GM19023 (cell line): ENCODE measurements around the gene SLC5A2.
A peak's percentile ranks its signal among the peaks of the same experiment; 100 is the strongest.
"Not testable (repeated sequence)": the region's sequence is repeated elsewhere in the genome, so short reads cannot be mapped to it uniquely, and the experiment has no call there.

Source experiments
- ATAC-seq: cut with Tn5 transposase; IDR thresholded peaks from one replicate; pipeline ENCODE4 v1.9.1; 2021; ENCODE audit warnings: mild to moderate bottlenecking, moderate library complexity; ENCODE audit not compliant: unreplicated experiment

SLC5A2 gene

GRCh38 chr16:31474773-31475738, 7.9 kb upstream of the SLC5A2 start:
- ATAC-seq = no peak

GRCh38 chr16:31475946-31476302, 7.0 kb upstream of the SLC5A2 start:
- no peak for ATAC-seq

DNA sequence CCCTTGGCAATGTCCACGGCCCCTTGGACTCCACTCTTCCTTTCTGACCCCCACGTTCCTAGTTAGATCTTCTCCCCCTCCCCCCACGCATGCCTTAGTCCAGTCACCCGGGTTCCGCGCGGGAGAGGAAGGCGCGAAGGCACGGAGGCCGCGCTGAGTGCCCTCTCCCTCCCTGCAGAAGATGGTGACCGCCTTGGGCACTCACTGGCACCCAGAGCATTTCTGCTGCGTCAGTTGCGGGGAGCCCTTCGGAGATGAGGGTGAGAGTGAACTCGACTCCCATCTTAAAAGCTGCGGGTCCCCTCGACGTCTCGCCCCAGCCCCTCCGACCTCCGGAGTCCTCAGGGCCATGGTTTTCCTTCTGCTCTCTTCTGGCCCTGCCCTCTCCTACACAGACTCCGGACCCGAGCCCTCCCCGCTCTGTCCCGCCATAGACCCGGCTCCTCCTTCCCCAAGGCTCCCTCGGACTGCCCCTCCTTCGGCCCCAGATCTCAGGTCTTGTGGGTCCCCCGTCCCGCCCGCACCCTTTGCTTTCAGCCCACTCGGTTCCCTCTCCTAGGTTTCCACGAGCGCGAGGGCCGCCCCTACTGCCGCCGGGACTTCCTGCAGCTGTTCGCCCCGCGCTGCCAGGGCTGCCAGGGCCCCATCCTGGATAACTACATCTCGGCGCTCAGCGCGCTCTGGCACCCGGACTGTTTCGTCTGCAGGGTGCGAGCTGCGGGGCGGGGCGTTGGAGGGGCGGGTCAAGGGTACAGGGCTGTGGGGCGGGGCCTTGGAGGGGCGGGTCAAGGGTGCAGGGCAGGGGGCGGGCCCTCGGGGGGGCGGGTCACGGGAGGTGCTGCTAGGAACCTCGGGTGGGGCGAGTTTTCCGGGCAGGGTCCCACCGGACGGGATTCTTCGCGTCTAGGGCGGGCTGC, 6.4 kb upstream of the SLC5A2 start:
- peak; percentile 38 for ATAC-seq

GRCh38 chr16:31477220-31478216, 5.4 kb upstream of the SLC5A2 start:
- ATAC-seq = peak; percentile 28

GRCh38 chr16:31478956-31479355, 4.0 kb upstream of the SLC5A2 start:
- ATAC-seq = no peak

GRCh38 chr16:31479751-31480150, 3.2 kb upstream of the SLC5A2 start:
- ATAC-seq = no peak

DNA sequence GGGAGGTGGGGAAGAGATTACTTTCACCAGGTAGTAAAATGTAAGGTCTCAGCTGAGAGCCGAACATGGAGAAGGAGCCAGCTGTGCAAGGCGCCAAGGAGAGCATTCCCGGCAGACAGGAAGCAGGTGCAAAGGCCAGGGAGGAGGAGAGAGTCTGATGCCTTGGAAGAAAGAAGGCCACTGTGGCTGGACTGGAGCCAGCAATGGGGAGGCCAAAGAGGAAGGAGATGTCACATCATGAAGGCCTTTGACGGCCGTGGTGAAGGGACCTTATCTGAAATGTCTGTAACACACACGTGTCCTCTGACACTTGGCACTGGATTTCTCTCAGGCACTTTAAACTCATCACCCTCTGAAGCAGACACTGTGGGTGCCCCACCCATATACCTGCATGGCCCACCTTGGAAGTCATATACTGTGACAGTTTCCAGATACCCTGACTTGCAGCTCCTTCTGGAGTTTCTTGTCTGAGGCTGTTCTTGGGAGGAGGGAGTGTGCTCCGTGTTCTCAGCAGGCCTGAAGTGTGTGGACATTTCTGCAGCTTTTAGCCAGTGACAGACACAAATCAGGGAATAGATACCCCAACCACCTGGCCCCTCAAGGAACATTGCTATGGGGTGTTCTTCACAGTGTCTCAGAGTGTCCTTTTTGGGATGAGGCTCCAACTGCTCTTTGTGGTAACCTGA, 1.9 kb upstream of the SLC5A2 start:
- no peak for ATAC-seq

DNA sequence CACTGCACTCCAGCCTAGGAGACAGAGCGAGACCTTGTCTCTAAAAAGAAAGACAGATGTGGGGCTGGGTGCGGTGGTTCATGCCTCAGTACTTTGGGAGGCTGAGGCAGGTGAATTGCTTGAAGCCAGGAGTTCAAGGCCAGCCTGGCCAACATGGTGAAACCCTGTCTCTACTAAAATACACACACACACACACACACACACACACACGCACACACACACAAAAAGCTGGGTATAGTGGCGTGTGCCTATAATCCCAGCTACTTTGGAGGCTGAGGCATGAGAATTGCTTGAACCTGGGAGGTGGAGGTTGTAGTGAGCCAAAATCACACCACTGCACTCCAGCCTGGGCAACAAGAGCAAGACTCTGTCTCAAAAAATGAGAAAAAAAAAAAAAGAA, 1.1 kb downstream of the SLC5A2 start:
- ATAC-seq = not testable (repeated sequence)

DNA sequence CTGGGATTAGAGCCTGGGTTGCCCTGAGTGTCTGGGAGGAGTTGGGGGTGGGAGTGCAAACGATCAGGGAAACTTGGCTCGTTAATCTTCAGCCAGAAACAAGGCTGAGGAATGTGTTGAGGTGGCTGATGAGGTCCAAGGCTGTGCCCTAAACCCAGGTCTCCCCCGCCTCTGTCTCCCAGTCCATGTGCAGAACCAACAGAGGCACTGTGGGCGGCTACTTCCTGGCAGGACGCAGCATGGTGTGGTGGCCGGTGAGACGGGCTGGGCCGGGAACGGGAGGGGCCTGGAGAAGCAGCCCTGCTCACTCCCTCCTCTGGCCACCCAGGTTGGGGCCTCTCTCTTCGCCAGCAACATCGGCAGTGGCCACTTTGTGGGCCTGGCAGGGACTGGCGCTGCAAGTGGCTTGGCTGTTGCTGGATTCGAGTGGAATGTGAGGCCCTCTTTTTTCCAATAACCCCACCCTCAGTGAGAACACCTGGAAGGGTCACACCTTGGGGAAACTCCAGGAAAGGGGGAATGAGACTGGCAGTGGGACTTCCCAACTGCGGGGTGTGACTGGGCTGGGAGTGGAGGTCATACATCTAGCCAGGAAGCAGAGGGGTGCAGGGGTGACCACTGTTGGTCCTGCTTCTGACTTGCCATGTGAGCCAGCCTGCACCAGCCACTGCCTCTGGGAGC, 1.7 kb downstream of the SLC5A2 start:
- ATAC-seq = no peak

DNA sequence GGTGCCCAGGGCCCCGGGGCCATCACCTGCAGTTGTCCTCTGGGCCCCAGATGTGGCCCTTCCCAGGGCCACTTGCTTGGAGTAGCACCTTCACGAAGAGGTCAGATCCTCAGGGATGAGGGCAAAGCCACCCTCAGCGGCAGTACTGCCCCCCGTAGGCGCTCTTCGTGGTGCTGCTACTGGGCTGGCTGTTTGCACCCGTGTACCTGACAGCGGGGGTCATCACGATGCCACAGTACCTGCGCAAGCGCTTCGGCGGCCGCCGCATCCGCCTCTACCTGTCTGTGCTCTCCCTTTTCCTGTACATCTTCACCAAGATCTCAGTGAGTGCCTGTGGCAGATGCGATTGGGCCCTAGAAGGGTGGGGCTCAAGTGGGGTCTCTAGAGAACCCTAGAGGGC, 2.6 kb downstream of the SLC5A2 start:
- no peak for ATAC-seq

DNA sequence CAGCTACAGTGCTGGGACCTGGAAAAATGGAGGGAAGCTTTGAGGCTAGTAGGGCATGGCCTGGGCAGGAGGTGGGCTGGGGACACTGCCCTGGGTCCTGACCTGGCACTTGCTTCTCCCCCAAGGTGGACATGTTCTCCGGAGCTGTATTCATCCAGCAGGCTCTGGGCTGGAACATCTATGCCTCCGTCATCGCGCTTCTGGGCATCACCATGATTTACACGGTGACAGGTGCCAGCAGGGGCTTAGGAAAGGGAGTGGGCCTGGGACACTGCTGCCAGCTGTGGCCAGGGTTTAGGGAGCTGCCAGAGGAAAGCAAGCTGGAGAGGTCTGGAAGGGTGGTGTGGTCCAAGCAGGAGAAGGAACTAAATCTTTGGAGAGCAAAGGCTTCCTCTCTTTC, 3.1 kb downstream of the SLC5A2 start:
- ATAC-seq = no peak

DNA sequence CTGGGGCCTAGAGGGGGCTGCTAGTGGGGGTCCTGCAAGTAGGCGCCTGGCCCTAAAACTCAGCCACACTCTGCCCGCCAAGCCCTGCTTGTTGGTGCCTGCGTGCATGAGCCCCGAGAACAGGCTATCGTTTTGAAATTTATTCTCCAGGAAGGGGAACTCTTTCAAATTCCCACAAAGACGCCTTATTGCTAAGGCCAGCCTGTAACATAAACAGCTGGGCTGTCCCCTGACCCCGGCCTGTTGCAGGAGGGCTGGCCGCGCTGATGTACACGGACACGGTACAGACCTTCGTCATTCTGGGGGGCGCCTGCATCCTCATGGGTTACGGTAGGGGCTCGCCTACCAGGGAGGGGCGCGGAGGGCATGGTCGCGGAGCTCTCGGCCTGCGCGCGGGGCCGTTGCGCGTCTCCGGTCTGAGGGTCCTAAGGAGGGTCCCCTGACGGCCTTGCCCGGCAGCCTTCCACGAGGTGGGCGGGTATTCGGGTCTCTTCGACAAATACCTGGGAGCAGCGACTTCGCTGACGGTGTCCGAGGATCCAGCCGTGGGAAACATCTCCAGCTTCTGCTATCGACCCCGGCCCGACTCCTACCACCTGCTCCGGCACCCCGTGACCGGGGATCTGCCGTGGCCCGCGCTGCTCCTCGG, 4.3 kb downstream of the SLC5A2 start:
- ATAC-seq = peak; percentile 3

DNA sequence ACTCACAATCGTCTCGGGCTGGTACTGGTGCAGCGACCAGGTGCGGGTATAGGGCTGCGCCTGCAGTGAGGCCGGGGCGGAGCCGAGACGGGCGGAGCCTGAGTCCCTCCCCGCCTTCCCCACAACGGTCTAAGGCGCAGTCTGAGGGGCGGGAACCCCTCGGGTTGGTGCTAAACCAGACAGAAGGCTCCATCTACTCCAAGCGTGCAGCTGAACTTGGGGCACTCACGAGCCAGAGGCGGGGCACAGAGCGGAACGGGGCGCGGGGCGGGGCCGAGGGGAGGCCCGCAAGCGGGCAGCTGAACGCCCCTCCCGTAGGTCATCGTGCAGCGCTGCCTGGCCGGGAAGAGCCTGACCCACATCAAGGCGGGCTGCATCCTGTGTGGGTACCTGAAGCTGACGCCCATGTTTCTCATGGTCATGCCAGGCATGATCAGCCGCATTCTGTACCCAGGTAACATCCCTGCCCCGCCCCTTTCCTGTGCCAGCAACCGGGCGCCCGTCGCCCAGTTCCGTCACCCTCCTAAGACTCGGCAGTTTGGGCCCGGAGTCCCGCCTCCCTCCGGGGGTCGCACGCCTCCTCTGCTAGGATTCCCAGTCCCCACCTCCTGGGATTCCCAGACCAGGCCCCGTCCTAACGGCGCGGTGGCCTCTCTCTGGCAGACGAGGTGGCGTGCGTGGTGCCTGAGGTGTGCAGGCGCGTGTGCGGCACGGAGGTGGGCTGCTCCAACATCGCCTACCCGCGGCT, 5.0 kb downstream of the SLC5A2 start:
- ATAC-seq = peak; percentile 87

- ATAC-seq = no peak
These were observed 5.8 kb downstream of the SLC5A2 start for GRCh38 chr16:31488468-31489297.

DNA sequence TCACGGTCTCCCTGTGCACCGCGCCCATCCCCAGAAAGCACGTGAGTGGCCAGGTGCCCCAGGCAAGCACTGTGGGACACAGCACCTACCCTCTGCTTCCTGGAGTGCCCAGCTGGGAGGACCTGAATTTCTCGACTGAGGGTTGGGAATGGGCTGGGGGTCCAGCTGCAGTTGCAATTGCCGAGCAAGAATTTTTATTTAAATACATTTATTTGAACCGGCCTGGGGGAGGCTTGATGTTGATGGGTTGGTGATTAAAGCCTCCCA, 6.3 kb downstream of the SLC5A2 start:
- no peak for ATAC-seq

DNA sequence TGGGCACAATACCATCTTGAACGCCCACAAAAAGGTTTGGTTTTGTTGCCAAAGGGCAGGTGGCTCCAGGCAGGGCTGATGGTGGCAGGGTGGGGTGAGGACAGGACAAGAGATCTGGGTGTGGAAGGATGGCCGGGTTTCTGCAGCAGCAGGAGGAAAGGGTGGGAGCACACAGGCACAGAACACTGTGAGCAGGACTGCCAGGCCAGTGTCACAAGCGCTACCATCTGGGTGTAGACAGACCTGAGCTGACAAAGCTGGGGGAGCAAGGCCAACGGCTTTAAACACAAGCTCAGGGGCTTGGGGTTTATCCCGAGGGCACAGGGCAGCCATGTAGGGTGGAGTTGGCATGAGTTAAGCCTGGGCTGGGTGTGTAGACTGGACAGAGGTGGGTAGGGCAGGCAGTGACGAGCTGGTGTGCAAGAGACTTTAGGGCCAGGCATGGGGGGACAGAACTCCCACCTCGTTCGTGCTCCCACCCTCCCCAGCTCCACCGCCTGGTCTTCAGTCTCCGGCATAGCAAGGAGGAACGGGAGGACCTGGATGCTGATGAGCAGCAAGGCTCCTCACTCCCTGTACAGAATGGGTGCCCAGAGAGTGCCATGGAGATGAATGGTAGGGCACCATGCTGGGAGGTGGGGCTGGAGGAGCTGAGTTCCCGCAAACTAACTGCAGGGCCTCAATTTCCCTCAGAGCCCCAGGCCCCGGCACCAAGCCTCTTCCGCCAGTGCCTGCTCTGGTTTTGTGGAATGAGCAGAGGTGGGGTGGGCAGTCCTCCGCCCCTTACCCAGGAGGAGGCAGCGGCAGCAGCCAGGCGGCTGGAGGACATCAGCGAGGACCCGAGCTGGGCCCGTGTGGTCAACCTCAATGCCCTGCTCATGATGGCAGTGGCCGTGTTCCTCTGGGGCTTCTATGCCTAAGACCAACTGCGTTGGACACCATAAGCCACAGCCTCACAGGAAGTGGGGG, 7.0 kb downstream of the SLC5A2 start:
- ATAC-seq = no peak
